HL-60 (cell line): ENCODE measurements around the gene RPL36A.

Experiments
- SPI1 ChIP-seq: IDR thresholded peaks from 2 replicates; pipeline ENCODE4 v1.6.1; 2012; ENCODE audit warnings: low read depth, mild to moderate bottlenecking, borderline replicate concordance
- TF ChIP-seq, protein P1 (sequence below): IDR thresholded peaks from one replicate; pipeline ENCODE4 v1.5.1; 2011; ENCODE audit warnings: low read length, control low read depth, inconsistent platforms; ENCODE audit not compliant: insufficient read depth

DNA sequence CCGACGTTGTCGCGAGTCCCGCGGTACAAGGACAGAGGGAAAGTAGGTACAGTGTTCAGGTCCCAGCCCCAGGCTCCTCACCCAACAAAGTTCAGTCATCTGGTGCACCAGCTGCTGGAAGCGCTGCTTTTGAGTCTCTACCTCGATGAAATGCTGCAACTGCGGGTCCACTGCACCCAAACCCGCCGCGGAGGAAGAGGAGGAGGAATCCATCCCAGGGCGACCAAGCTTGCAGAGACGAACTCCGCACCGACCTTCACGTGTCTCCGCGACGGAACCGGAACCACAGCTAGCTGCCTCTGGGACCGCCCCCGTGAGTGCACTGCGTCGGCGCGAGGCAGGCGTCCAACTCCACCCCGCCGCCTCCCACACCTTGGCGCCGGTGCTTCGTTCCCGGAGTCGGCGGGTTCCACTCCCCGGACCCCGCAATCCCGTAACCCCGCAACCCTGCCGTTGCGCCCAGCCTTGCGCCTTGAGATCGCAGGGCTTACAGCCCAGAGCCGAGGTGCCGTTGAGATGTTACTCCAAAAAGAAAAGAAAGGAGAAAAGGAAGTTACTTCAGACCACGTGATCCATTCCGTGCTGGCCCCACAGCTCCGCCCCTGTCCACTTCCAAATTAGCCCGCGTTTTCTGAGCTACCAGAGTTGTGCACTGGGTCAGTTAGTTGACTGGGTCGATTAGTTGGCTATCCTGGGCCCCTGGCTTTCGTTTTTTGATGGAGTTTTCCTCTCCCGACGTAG, 42.2 kb upstream of the RPL36A start, which contains the start of gene TIMM8A:
- no peak for TF ChIP-seq SPI1
- TF ChIP-seq, protein P1, sequence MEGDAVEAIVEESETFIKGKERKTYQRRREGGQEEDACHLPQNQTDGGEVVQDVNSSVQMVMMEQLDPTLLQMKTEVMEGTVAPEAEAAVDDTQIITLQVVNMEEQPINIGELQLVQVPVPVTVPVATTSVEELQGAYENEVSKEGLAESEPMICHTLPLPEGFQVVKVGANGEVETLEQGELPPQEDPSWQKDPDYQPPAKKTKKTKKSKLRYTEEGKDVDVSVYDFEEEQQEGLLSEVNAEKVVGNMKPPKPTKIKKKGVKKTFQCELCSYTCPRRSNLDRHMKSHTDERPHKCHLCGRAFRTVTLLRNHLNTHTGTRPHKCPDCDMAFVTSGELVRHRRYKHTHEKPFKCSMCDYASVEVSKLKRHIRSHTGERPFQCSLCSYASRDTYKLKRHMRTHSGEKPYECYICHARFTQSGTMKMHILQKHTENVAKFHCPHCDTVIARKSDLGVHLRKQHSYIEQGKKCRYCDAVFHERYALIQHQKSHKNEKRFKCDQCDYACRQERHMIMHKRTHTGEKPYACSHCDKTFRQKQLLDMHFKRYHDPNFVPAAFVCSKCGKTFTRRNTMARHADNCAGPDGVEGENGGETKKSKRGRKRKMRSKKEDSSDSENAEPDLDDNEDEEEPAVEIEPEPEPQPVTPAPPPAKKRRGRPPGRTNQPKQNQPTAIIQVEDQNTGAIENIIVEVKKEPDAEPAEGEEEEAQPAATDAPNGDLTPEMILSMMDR: no peak
